C4-2B (cell line): Measurements from ENCODE around the gene MID1.

Source experiments
- ZFX ChIP-seq: fragments of 450-650 bp; IDR thresholded peaks from 2 replicates; pipeline ENCODE4 v1.6.1; 2017
- TF ChIP-seq, protein P1 (sequence below): fragments of 450-650 bp; conservative IDR thresholded peaks from 2 replicates; pipeline ENCODE4 v1.5.1; 2017; ENCODE audit warnings: mild to moderate bottlenecking

DNA sequence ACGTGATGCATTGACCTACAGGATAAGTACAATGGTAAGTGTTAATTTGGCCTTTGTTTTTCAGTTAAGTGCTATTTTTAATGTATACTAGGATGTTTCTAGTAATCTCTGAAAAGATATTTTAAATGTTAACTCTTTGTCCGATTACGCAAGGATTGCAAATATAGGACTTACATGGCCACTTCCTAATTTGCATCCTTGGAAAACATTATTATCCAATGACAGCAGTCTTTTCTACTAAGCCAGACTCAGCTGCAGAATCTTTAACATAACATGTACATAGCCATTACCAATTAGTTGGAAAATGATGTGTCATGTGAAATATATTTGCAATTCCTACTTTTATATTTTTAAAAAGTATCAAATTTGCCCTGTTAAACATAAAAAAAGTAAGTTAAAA, 124.7 kb downstream of the MID1 start:
- TF ChIP-seq, protein P1, sequence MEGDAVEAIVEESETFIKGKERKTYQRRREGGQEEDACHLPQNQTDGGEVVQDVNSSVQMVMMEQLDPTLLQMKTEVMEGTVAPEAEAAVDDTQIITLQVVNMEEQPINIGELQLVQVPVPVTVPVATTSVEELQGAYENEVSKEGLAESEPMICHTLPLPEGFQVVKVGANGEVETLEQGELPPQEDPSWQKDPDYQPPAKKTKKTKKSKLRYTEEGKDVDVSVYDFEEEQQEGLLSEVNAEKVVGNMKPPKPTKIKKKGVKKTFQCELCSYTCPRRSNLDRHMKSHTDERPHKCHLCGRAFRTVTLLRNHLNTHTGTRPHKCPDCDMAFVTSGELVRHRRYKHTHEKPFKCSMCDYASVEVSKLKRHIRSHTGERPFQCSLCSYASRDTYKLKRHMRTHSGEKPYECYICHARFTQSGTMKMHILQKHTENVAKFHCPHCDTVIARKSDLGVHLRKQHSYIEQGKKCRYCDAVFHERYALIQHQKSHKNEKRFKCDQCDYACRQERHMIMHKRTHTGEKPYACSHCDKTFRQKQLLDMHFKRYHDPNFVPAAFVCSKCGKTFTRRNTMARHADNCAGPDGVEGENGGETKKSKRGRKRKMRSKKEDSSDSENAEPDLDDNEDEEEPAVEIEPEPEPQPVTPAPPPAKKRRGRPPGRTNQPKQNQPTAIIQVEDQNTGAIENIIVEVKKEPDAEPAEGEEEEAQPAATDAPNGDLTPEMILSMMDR = no peak
- no peak for TF ChIP-seq ZFX
